ENCODE measurements around the gene TRUB2.

- TF ChIP-seq POLR2A (IDR thresholded peaks at IDR 0.05) (no peak), CTCF (IDR thresholded peaks at IDR 0.05 in 4 of 5, conservative IDR thresholded peaks at IDR 0.05 in 1 of 5) (no peak)
These were observed 22.8 kb upstream of the TRUB2 start for GRCh38 chr9:128344931-128345605.

Measured in gastrocnemius medialis (tissue), 4 donors.